Measurements from ENCODE around the gene PEX10. TPM values are rescaled to one million over a fixed set of nuclear protein-coding genes. Genes with fewer than 3 reads are reported as not detected.

Gene PEX10
- total RNA-seq, 2 experiments from 2014 or later, result 17.1 to 19.0 TPM

- TF ChIP-seq CTCF (IDR thresholded peaks at IDR 0.05), result no peak
- no peak for ATAC-seq
- Mint-ChIP-seq H3K9me3 (no peaks in the 10 kb centered on the region), H3K36me3 (ENCODE audit: low read depth) (peaks cover 2% of the 10 kb centered on the region), H3K4me1 (ENCODE audit: low read depth) (peaks cover 29% of the 10 kb centered on the region), H3K27me3 (no peaks in the 10 kb centered on the region), H3K4me3 (peak overlapping the region; percentile 73), H3K27ac (peak overlapping the region; percentile 47)
- intact Hi-C loops (cut with micrococcal nuclease), result no loop called here
- POLR2A ChIA-PET, result interaction anchor here (0.9 to 1.7 kb wide), 7 partner anchors 10 to 169 kb away, joined by 3 to 6 read pairs (median 3); partner anchors contain the start of gene TNFRSF14
- DNase-seq, result peak; percentile 57
- CTCF ChIA-PET, result interaction anchor here (0.9 to 3.0 kb wide), 8 partner anchors 8 to 222 kb away, joined by 3 to 25 read pairs (median 8); partner anchors contain the start of genes FAAP20 and PANK4
Measured at GRCh38 chr1:2416403-2416802, 4.0 kb upstream of the PEX10 start.

- intact Hi-C loops (cut with micrococcal nuclease), result loop anchor here (2.0 kb wide), 1 partner anchor 109 kb away; no protein-coding TSS in a partner anchor
- TF ChIP-seq CTCF (IDR thresholded peaks at IDR 0.05), result no peak
- Mint-ChIP-seq H3K4me1 (ENCODE audit: low read depth) (peaks cover 32% of the 10 kb centered on the region), H3K36me3 (ENCODE audit: low read depth) (peaks cover 4% of the 10 kb centered on the region), H3K27ac (peak overlapping the region; percentile 70), H3K4me3 (peak overlapping the region; percentile 73), H3K9me3 (no peaks in the 10 kb centered on the region), H3K27me3 (no peaks in the 10 kb centered on the region)
- peak; percentile 19 for ATAC-seq
- ChIA-PET POLR2A (interaction anchor here (0.6 to 1.7 kb wide), 8 partner anchors 8 to 169 kb away, joined by 3 to 6 read pairs (median 3); partner anchors contain the start of gene TNFRSF14), CTCF (interaction anchor here (0.9 to 3.0 kb wide), 9 partner anchors 8 to 221 kb away, joined by 3 to 25 read pairs (median 6); partner anchors contain the start of genes FAAP20 and PANK4)
- peak; percentile 72 for DNase-seq
Measured at GRCh38 chr1:2415801-2416208, 3.4 kb upstream of the PEX10 start.

GRCh38 chr1:2415337-2415736 lies 3.0 kb upstream of the PEX10 start:
- Mint-ChIP-seq H3K27ac (peak overlapping the region; percentile 70), H3K27me3 (no peaks in the 10 kb centered on the region), H3K9me3 (no peaks in the 10 kb centered on the region), H3K4me1 (ENCODE audit: low read depth) (peaks cover 36% of the 10 kb centered on the region), H3K36me3 (ENCODE audit: low read depth) (peaks cover 8% of the 10 kb centered on the region), H3K4me3 (peak overlapping the region; percentile 73)
- ChIA-PET CTCF (interaction anchor here (0.8 to 3.0 kb wide), 8 partner anchors 9 to 169 kb away, joined by 3 to 25 read pairs (median 8); partner anchors contain the start of gene PANK4), POLR2A (interaction anchor here (0.6 to 1.7 kb wide), 6 partner anchors 8 to 170 kb away, joined by 3 to 6 read pairs (median 4); no protein-coding TSS in a partner anchor)
- ATAC-seq (no peak), DNase-seq (peak; percentile 19)
- TF ChIP-seq CTCF (IDR thresholded peaks at IDR 0.05), result no peak
- intact Hi-C loops (cut with micrococcal nuclease), result loop anchor here (2.0 kb wide), 1 partner anchor 109 kb away; no protein-coding TSS in a partner anchor

- peak; percentile 90 for TF ChIP-seq CTCF (IDR thresholded peaks at IDR 0.05)
- Mint-ChIP-seq H3K4me3 (peak overlapping the region; percentile 73), H3K27ac (peak overlapping the region; percentile 70), H3K9me3 (no peaks in the 10 kb centered on the region), H3K27me3 (no peaks in the 10 kb centered on the region), H3K36me3 (ENCODE audit: low read depth) (peaks cover 9% of the 10 kb centered on the region), H3K4me1 (ENCODE audit: low read depth) (peaks cover 36% of the 10 kb centered on the region)
- ChIA-PET CTCF (interaction anchor here (0.6 to 3.0 kb wide), 12 partner anchors 9 to 378 kb away, joined by 3 to 25 read pairs (median 4); no protein-coding TSS in a partner anchor), POLR2A (interaction anchor here (1.7 kb wide), 1 partner anchor 133 kb away, joined by 5 read pairs; no protein-coding TSS in a partner anchor)
- peak; percentile 91 for DNase-seq
- intact Hi-C loops (cut with micrococcal nuclease), result loop anchor here (2.0 to 5.0 kb wide), 2 partner anchors 110 to 133 kb away; no protein-coding TSS in a partner anchor
- peak; percentile 31 for ATAC-seq
Measured at GRCh38 chr1:2414297-2414958, 2.1 kb upstream of the PEX10 start.
